HEK293T (cell line): ENCODE measurements around the gene E2F6.

Experiments used
- CTCF ChIA-PET: fragments of 350-600 bp; formaldehyde crosslinking; extraction: SDS; loops from one replicate; lab custom pipeline; 2021; ENCODE audit warnings: antibody characterized with exemption, inconsistent platforms; lab: Yijun Ruan, JAX
- POLR2A ChIA-PET: fragments of 350-600 bp; formaldehyde crosslinking; extraction: SDS; loops from one replicate; lab custom pipeline; 2020; ENCODE audit warnings: antibody characterized with exemption, inconsistent platforms; lab: Yijun Ruan, JAX
- DNase-seq: peaks from one replicate; pipeline ENCODE4 v3.0.0; 2012; ENCODE audit warnings: mixed read lengths; ENCODE audit errors: extremely low spot score
- ARNT ChIP-seq: fragments of 450-650 bp; IDR thresholded peaks from 2 replicates; pipeline ENCODE4 v1.6.1; 2017; ENCODE audit warnings: mild to moderate bottlenecking
- BHLHE40 ChIP-seq: fragments of 450-650 bp; IDR thresholded peaks from 2 replicates; pipeline ENCODE4 v1.6.1; 2016; ENCODE audit warnings: mild to moderate bottlenecking, moderate library complexity, borderline replicate concordance
- CTBP1 ChIP-seq: fragments of 450-650 bp; IDR thresholded peaks from 2 replicates; pipeline ENCODE4 v1.6.1; 2016; ENCODE audit warnings: borderline replicate concordance
- ELF4 ChIP-seq: fragments of 450-650 bp; IDR thresholded peaks from 2 replicates; pipeline ENCODE4 v1.6.1; 2017; ENCODE audit warnings: antibody characterized with exemption
- FOXA1 ChIP-seq: fragments of 450-650 bp; IDR thresholded peaks from 2 replicates; pipeline ENCODE4 v1.6.1; 2016; ENCODE audit warnings: mild to moderate bottlenecking
- FOXK2 ChIP-seq: fragments of 450-650 bp; IDR thresholded peaks from 2 replicates; pipeline ENCODE4 v1.6.1; 2016; ENCODE audit warnings: mild to moderate bottlenecking
- FOXM1 ChIP-seq: fragments of 450-650 bp; IDR thresholded peaks from 2 replicates; pipeline ENCODE4 v1.6.1; 2017; ENCODE audit warnings: mild to moderate bottlenecking, borderline replicate concordance
- HDGF ChIP-seq: fragments of 450-650 bp; IDR thresholded peaks from 2 replicates; pipeline ENCODE4 v1.6.1; 2017; ENCODE audit warnings: antibody characterized with exemption, borderline replicate concordance
- L3MBTL2 ChIP-seq: fragments of 450-650 bp; conservative IDR thresholded peaks from 2 replicates; pipeline ENCODE4 v1.6.1; 2016; ENCODE audit warnings: mild to moderate bottlenecking
- LEF1 ChIP-seq: fragments of 450-650 bp; IDR thresholded peaks from 2 replicates; pipeline ENCODE4 v1.6.1; 2017; ENCODE audit warnings: mild to moderate bottlenecking, borderline replicate concordance
- NFRKB ChIP-seq: fragments of 450-650 bp; IDR thresholded peaks from 2 replicates; pipeline ENCODE4 v1.6.1; 2016; ENCODE audit warnings: mild to moderate bottlenecking, moderate library complexity
- SP1 ChIP-seq: fragments of 450-650 bp; IDR thresholded peaks from 2 replicates; pipeline ENCODE4 v1.6.1; 2017
- SUZ12 ChIP-seq: fragments of 450-650 bp; IDR thresholded peaks from 2 replicates; pipeline ENCODE4 v1.6.1; 2016; ENCODE audit warnings: mild to moderate bottlenecking
- TARDBP ChIP-seq: fragments of 450-650 bp; IDR thresholded peaks from 2 replicates; pipeline ENCODE4 v1.6.1; 2016
- ZNF384 ChIP-seq: fragments of 450-650 bp; IDR thresholded peaks from 2 replicates; pipeline ENCODE4 v1.6.1; 2016
- TF ChIP-seq, protein P1 (sequence below): fragments of 450-650 bp; IDR thresholded peaks from 2 replicates; pipeline ENCODE4 v1.6.1; 2016

The E2F6 gene

DNA sequence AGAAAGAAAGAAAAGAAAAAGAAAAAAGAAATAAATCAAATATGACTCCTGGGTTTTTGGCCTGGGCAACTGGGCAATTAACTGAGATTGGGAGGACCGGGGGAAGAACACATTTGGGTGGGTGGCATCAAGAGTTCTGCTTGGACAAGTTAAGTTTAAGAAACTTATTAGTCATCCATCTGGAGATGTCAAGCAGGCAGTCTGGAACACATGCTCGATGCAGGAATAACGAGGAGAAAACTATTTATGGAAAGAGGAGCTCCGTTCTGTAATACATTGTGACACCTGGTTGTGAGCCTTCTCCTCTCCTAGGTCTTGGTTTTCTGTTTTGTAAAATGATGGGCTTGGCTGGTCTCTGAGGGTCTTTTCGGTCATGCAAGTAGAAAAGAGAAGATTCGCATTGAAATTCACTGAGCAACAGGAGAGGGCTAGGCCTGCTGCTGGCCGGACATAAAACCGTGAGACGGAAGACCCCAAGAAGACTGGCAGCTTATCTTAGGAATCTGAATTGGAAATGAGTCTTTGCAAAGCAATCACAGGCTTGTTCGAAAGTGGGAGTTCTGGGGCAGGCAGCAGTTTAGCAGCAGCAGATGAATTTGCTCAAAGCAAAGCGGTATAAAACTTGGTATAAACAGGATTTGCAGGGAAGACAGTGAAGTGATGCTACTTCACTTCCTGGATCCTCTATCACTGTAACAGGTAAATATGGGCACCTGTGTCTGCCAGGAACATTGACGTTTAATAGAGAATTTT lies 51.4 kb downstream of the E2F6 start:
- TF ChIP-seq ELF4 (no peak), LEF1 (no peak), ARNT (no peak), SP1 (no peak), FOXA1 (no peak), CTBP1 (no peak), ZNF384 (no peak), HDGF (no peak)
- TF ChIP-seq, protein P1, sequence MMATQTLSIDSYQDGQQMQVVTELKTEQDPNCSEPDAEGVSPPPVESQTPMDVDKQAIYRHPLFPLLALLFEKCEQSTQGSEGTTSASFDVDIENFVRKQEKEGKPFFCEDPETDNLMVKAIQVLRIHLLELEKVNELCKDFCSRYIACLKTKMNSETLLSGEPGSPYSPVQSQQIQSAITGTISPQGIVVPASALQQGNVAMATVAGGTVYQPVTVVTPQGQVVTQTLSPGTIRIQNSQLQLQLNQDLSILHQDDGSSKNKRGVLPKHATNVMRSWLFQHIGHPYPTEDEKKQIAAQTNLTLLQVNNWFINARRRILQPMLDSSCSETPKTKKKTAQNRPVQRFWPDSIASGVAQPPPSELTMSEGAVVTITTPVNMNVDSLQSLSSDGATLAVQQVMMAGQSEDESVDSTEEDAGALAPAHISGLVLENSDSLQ, result no peak
- CTCF ChIA-PET, result no interaction called here
- POLR2A ChIA-PET, result no interaction called here
- no peak for DNase-seq

DNA sequence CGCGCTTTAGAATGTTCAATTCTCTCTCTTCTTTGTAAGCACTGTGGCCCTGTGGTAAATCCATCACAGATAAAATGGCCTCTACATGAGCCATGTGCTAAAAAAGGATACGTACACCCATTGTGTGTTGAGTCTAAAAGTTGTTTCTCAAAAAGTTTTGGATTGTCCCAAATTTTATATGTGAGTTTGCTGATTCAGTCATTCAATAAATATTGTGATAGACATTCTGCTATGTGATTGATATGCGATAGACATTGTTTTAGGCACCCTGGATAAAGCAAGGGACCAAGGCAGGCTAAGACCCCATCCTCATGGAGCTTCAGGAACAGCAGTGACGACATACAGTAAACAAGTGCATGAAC lies 53.5 kb downstream of the E2F6 start:
- no peak for TF ChIP-seq ZNF384
- TF ChIP-seq, protein P1, result no peak
- TF ChIP-seq SP1, result no peak
- TF ChIP-seq FOXA1, result no peak
- no peak for TF ChIP-seq BHLHE40
- no peak for TF ChIP-seq SUZ12
- TF ChIP-seq FOXM1, result no peak
- no peak for TF ChIP-seq L3MBTL2
- no peak for TF ChIP-seq NFRKB
- no peak for TF ChIP-seq ARNT
- TF ChIP-seq ELF4, result no peak
- TF ChIP-seq LEF1, result no peak
- TF ChIP-seq CTBP1, result no peak
- no peak for TF ChIP-seq TARDBP
- no peak for TF ChIP-seq HDGF
- TF ChIP-seq FOXK2, result no peak
- ChIA-PET CTCF (interaction anchor here (0.9 to 2.3 kb wide), 4 partner anchors 19 to 280 kb away, joined by 3 to 26 read pairs (median 3); a partner anchor contains a TSS), POLR2A (interaction anchor here (1.3 to 2.1 kb wide), 2 partner anchors 280 to 283 kb away, joined by 4 to 6 read pairs; no protein-coding TSS in a partner anchor)
- no peak for DNase-seq

- TF ChIP-seq LEF1 (no peak), CTBP1 (no peak), FOXA1 (no peak), ARNT (no peak), NFRKB (no peak), ZNF384 (no peak), BHLHE40 (no peak), SP1 (no peak), ELF4 (no peak), FOXK2 (no peak), L3MBTL2 (no peak), TARDBP (no peak), SUZ12 (no peak), FOXM1 (no peak), HDGF (no peak)
- TF ChIP-seq, protein P1, result no peak
- ChIA-PET CTCF (interaction anchor here (0.6 to 2.3 kb wide), 12 partner anchors 8 to 1057 kb away, joined by 3 to 26 read pairs (median 3); a partner anchor contains a TSS), POLR2A (interaction anchor here (1.3 to 2.1 kb wide), 2 partner anchors 280 to 282 kb away, joined by 4 to 6 read pairs; no protein-coding TSS in a partner anchor)
- peak; percentile 68 for DNase-seq
Measured at GRCh38 chr2:11411768-11412448, 54.1 kb downstream of the E2F6 start.

DNA sequence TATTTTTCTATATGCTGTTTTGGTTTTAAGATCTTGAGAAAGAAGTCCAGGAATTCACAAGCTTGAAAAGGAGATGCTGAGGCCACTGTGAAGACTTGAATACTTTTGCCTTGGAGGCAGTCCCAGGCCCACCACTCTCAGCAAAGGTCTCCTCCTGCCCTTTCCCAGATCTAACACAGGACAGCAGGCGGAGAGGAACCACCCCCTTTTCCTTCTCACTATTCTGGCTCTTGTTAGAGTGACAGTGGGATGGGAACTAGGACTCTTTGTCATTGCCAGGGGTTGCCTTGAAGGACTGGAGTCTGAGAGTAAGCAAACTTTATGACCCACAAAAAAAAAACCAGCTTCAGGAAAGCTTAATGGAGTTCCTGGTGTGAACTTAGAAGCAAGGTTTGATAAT lies 54.7 kb downstream of the E2F6 start:
- POLR2A ChIA-PET, result interaction anchor here (1.3 to 2.1 kb wide), 2 partner anchors 279 to 282 kb away, joined by 4 to 6 read pairs; no protein-coding TSS in a partner anchor

More for the DNA sequence above, 54.7 kb downstream of the E2F6 start:
- DNase-seq, result no peak
- TF ChIP-seq LEF1, result no peak
- TF ChIP-seq ZNF384, result no peak
- no peak for TF ChIP-seq CTBP1
- TF ChIP-seq BHLHE40, result no peak
- no peak for TF ChIP-seq FOXK2
- no peak for TF ChIP-seq ELF4
- no peak for TF ChIP-seq NFRKB
- TF ChIP-seq SUZ12, result no peak
- TF ChIP-seq L3MBTL2, result no peak
- no peak for TF ChIP-seq FOXA1
- TF ChIP-seq, protein P1, result no peak
- TF ChIP-seq TARDBP, result no peak
- no peak for TF ChIP-seq ARNT
- CTCF ChIA-PET, result interaction anchor here (0.6 to 2.3 kb wide), 11 partner anchors 9 to 1058 kb away, joined by 3 to 26 read pairs (median 3); a partner anchor contains a TSS
